ENCODE measurements around the gene SLC23A3.

The SLC23A3 gene

GRCh38 chr2:219182331-219183150 lies 12.7 kb upstream of the SLC23A3 start:
- no peak for DNase-seq (ENCODE audit: low read depth)
- H3K4me3 ChIP-seq (ENCODE audit: low read length), result no peak overlapping the region
- no peak for TF ChIP-seq CTCF (IDR thresholded peaks at IDR 0.05; ENCODE audit: insufficient read depth, low read depth, low read length, missing control alignments)

- TF ChIP-seq CTCF (IDR thresholded peaks at IDR 0.05; ENCODE audit: insufficient read depth, low read depth, low read length, missing control alignments), result no peak
- H3K4me3 ChIP-seq (ENCODE audit: low read length), result no peak overlapping the region
- DNase-seq (ENCODE audit: low read depth), result no peak
Measured at GRCh38 chr2:219181531-219181930, 11.7 kb upstream of the SLC23A3 start.

- DNase-seq (ENCODE audit: low read depth), result no peak
- TF ChIP-seq CTCF (IDR thresholded peaks at IDR 0.05; ENCODE audit: insufficient read depth, low read depth, low read length, missing control alignments), result no peak
Measured at GRCh38 chr2:219180961-219181360, 11.1 kb upstream of the SLC23A3 start.

GRCh38 chr2:219179601-219180465 lies 10.0 kb upstream of the SLC23A3 start:
- H3K4me3 ChIP-seq (ENCODE audit: low read length), result no peak overlapping the region
- TF ChIP-seq CTCF (IDR thresholded peaks at IDR 0.05; ENCODE audit: insufficient read depth, low read depth, low read length, missing control alignments), result no peak

More at GRCh38 chr2:219180961-219181360, 11.1 kb upstream of the SLC23A3 start:
- no peak overlapping the region for H3K4me3 ChIP-seq (ENCODE audit: low read length)

GRCh38 chr2:219178377-219179175 lies 8.7 kb upstream of the SLC23A3 start:
- DNase-seq (ENCODE audit: low read depth), result peak; percentile 36
- H3K4me3 ChIP-seq (ENCODE audit: low read length), result peak overlapping the region; percentile 75
- no peak for TF ChIP-seq CTCF (IDR thresholded peaks at IDR 0.05; ENCODE audit: insufficient read depth, low read depth, low read length, missing control alignments)

More at GRCh38 chr2:219179601-219180465, 10.0 kb upstream of the SLC23A3 start:
- no peak for DNase-seq (ENCODE audit: low read depth)

GRCh38 chr2:219177552-219178376 lies 7.9 kb upstream of the SLC23A3 start, which contains the start of gene RETREG2:
Gene RETREG2 (plus strand): TSS chr2:219178275. CDS start chr2:219178353, 78 bp downstream.
- no peak for TF ChIP-seq CTCF (IDR thresholded peaks at IDR 0.05; ENCODE audit: insufficient read depth, low read depth, low read length, missing control alignments)
- DNase-seq (ENCODE audit: low read depth), result peak; percentile 93
- H3K4me3 ChIP-seq (ENCODE audit: low read length), result peak within 1 kb of the TSS; percentile 91
